Retina (tissue), 1 donor: ENCODE results near the gene GBP4.
"Not testable (repeated sequence)": the region's sequence is repeated elsewhere in the genome, so short reads cannot be mapped to it uniquely, and the experiment has no call there.

Experiments
- DNase-seq: peaks from one replicate; pipeline ENCODE4 v3.0.0-alpha.2; 2016

GBP4 gene

GRCh38 chr1:89198491-89199072 is at the start of gene GBP4:
Gene GBP4 (minus strand): TSS chr1:89198942. CDS start chr1:89198834, 108 bp downstream.
- DNase-seq: peak; percentile 26

GRCh38 chr1:89243046-89243445 is 44.3 kb upstream of the GBP4 start:
- DNase-seq: no peak

- no peak for DNase-seq
These were observed 22.6 kb upstream of the GBP4 start for GRCh38 chr1:89221341-89221740.

GRCh38 chr1:89219851-89220250 is 21.1 kb upstream of the GBP4 start:
- DNase-seq: not testable (repeated sequence)

GRCh38 chr1:89218941-89219340 is 20.2 kb upstream of the GBP4 start:
- DNase-seq: not testable (repeated sequence)

- DNase-seq: no peak
These were observed 14.6 kb upstream of the GBP4 start for GRCh38 chr1:89213347-89213746.

GRCh38 chr1:89211035-89211634 is 12.4 kb upstream of the GBP4 start:
- no peak for DNase-seq

GRCh38 chr1:89206373-89206772 is 7.6 kb upstream of the GBP4 start:
- no peak for DNase-seq

- DNase-seq: no peak
These were observed 4.4 kb upstream of the GBP4 start for GRCh38 chr1:89203166-89203565.

GRCh38 chr1:89201106-89201794 is 2.5 kb upstream of the GBP4 start:
- DNase-seq: no peak

GRCh38 chr1:89200663-89201062 is 1.9 kb upstream of the GBP4 start:
- no peak for DNase-seq

- no peak for DNase-seq
These were observed 836 bp upstream of the GBP4 start for GRCh38 chr1:89199525-89200031.

GRCh38 chr1:89198081-89198480 is 661 bp downstream of the GBP4 start:
- peak; percentile 31 for DNase-seq

- DNase-seq: no peak
These were observed 3.3 kb downstream of the GBP4 start for GRCh38 chr1:89195476-89195875.

GRCh38 chr1:89191314-89191713 is 7.4 kb downstream of the GBP4 start:
- DNase-seq: no peak

GRCh38 chr1:89190017-89190416 is 8.7 kb downstream of the GBP4 start:
- DNase-seq: no peak

GRCh38 chr1:89179343-89179742 is 19.4 kb downstream of the GBP4 start:
- no peak for DNase-seq

- DNase-seq: no peak
These were observed 21.8 kb downstream of the GBP4 start for GRCh38 chr1:89176971-89177370.

- no peak for DNase-seq
These were observed 23.0 kb downstream of the GBP4 start, which contains the start of gene GBP7 for GRCh38 chr1:89175601-89176256. Gene GBP7 (minus strand): TSS chr1:89176003. CDS start chr1:89171935, 4,068 bp downstream.

- no peak for DNase-seq
These were observed 24.3 kb downstream of the GBP4 start for GRCh38 chr1:89174491-89174890.

GRCh38 chr1:89172468-89173143 is 26.1 kb downstream of the GBP4 start:
- no peak for DNase-seq

- no peak for DNase-seq
These were observed 27.7 kb downstream of the GBP4 start for GRCh38 chr1:89171067-89171438.
